ENCODE measurements around the gene AP2A2. TPM values are rescaled to one million over a fixed set of nuclear protein-coding genes. Genes with fewer than 3 reads are reported as not detected.

AP2A2 gene
- total RNA-seq, 1 experiment from 2014 or later: 62.0 TPM

- BruUV-seq (replicated peaks): no TSS peak
- Histone ChIP-seq H3K27ac (ENCODE audit: low read depth, low read length, poor library complexity, severe bottlenecking) (no peak overlapping the region), H3K4me1 (ENCODE audit: insufficient read depth, low read length, poor library complexity, severe bottlenecking) (no peaks in the 10 kb centered on the region), H3K9me3 (ENCODE audit: low read depth, low read length, poor library complexity, severe bottlenecking) (no peaks in the 10 kb centered on the region), H3K36me3 (ENCODE audit: insufficient read depth, low read length, poor library complexity, severe bottlenecking) (peaks cover 13% of the 10 kb centered on the region), H3K27me3 (replicated peaks; ENCODE audit: insufficient read depth, low read depth, low read length, poor library complexity) (no peaks in the 10 kb centered on the region), H3K4me3 (ENCODE audit: low read depth, low read length, poor library complexity, severe bottlenecking) (no peak overlapping the region)
- intact Hi-C loops (cut with micrococcal nuclease; ENCODE audit: unreplicated experiment): no loop called here
- no peak for DNase-seq (ENCODE audit: low spot score)
- no peak for TF ChIP-seq CTCF (conservative IDR thresholded peaks at IDR 0.05; ENCODE audit: low read depth, low read length)
- TF ChIP-seq EZH2 (IDR thresholded peaks at IDR 0.05; ENCODE audit: borderline replicate concordance, low read depth, low read length, poor library complexity, severe bottlenecking): no peak
- ChIA-PET CTCF (no interaction called here), POLR2A (ENCODE audit: low non-redundant PET) (no interaction called here)
These were observed 83.7 kb downstream of the AP2A2 start for GRCh38 chr11:1009371-1009770.

GRCh38 chr11:1009991-1010390 is 84.3 kb downstream of the AP2A2 start:
- Histone ChIP-seq H3K4me1 (ENCODE audit: insufficient read depth, low read length, poor library complexity, severe bottlenecking) (no peaks in the 10 kb centered on the region), H3K27ac (ENCODE audit: low read depth, low read length, poor library complexity, severe bottlenecking) (no peak overlapping the region), H3K27me3 (replicated peaks; ENCODE audit: insufficient read depth, low read depth, low read length, poor library complexity) (no peaks in the 10 kb centered on the region), H3K4me3 (ENCODE audit: low read depth, low read length, poor library complexity, severe bottlenecking) (no peak overlapping the region), H3K9me3 (ENCODE audit: low read depth, low read length, poor library complexity, severe bottlenecking) (no peaks in the 10 kb centered on the region), H3K36me3 (ENCODE audit: insufficient read depth, low read length, poor library complexity, severe bottlenecking) (peaks cover 13% of the 10 kb centered on the region)
- CTCF ChIA-PET: no interaction called here
- POLR2A ChIA-PET (ENCODE audit: low non-redundant PET): no interaction called here
- TF ChIP-seq CTCF (conservative IDR thresholded peaks at IDR 0.05; ENCODE audit: low read depth, low read length) (no peak), EZH2 (IDR thresholded peaks at IDR 0.05; ENCODE audit: borderline replicate concordance, low read depth, low read length, poor library complexity, severe bottlenecking) (no peak)
- BruUV-seq (replicated peaks): no TSS peak
- intact Hi-C loops (cut with micrococcal nuclease; ENCODE audit: unreplicated experiment): no loop called here
- no peak for DNase-seq (ENCODE audit: low spot score)

GRCh38 chr11:1010551-1011319 is 85.1 kb downstream of the AP2A2 start:
- H3K36me3 ChIP-seq (ENCODE audit: insufficient read depth, low read length, poor library complexity, severe bottlenecking): peaks cover 13% of the 10 kb centered on the region
- DNase-seq (ENCODE audit: low spot score): no peak
- TF ChIP-seq EZH2 (IDR thresholded peaks at IDR 0.05; ENCODE audit: borderline replicate concordance, low read depth, low read length, poor library complexity, severe bottlenecking) (no peak), CTCF (conservative IDR thresholded peaks at IDR 0.05; ENCODE audit: low read depth, low read length) (no peak)
- H3K27me3 ChIP-seq (replicated peaks; ENCODE audit: insufficient read depth, low read depth, low read length, poor library complexity): no peaks in the 10 kb centered on the region
- intact Hi-C loops (cut with micrococcal nuclease; ENCODE audit: unreplicated experiment): no loop called here
- H3K4me1 ChIP-seq (ENCODE audit: insufficient read depth, low read length, poor library complexity, severe bottlenecking): no peaks in the 10 kb centered on the region
- no peak overlapping the region for H3K4me3 ChIP-seq (ENCODE audit: low read depth, low read length, poor library complexity, severe bottlenecking)
- no peaks in the 10 kb centered on the region for H3K9me3 ChIP-seq (ENCODE audit: low read depth, low read length, poor library complexity, severe bottlenecking)
- CTCF ChIA-PET: no interaction called here
- POLR2A ChIA-PET (ENCODE audit: low non-redundant PET): no interaction called here
- no peak overlapping the region for H3K27ac ChIP-seq (ENCODE audit: low read depth, low read length, poor library complexity, severe bottlenecking)
- BruUV-seq (replicated peaks): no TSS peak
